Activated CD8-positive, alpha-beta memory T cell treated with anti-CD3 and anti-CD28 coated beads, Interleukin-2, amount 50 U/mL, for 1 hour (primary cell): ENCODE results near the gene COG5.
"Not testable (repeated sequence)": the region's sequence is repeated elsewhere in the genome, so short reads cannot be mapped to it uniquely, and the experiment has no call there.

Source experiments
- DNase-seq: peaks from one replicate; pipeline ENCODE4 v3.0.0-alpha.2; 2020; ENCODE audit errors: extremely low read depth

The COG5 gene

DNA sequence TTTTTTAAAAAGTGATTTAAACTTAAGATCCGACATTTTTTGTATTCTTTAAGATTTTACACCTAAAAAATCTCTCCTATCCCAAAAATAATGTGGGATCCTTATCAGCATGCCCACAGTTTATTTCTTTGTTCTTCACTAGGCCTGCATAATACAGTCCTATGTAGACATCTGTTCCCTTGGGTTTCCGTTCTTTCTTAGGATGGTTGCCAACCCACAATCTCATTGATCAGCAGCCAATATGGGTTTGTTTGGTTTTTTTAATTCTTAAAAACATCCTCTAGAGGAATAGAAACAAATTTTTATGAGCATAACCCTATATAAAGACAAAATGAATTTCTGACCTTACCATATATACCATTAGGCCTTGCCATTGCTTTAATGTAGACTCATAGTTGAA, 403.3 kb downstream of the COG5 start:
- DNase-seq: no peak

DNA sequence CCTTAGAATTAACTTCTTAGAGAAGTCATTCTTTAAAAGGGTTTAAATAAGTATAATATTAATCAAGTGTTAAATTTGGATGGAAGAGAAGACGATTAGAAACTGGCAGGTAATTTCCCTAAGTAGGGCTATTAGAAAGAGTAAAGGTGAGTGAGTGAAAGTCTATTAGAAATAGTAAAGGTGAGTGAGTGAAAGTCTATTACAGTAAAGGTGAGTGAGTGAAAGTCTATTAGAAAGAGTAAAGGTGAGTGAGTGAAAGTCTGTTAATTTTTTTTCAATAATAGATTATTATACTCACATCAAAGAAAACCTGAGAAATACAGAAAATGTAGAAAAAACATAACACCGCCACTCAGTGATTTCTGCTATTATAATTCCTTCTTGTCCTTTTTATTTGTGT, 405.7 kb downstream of the COG5 start:
- no peak for DNase-seq

DNA sequence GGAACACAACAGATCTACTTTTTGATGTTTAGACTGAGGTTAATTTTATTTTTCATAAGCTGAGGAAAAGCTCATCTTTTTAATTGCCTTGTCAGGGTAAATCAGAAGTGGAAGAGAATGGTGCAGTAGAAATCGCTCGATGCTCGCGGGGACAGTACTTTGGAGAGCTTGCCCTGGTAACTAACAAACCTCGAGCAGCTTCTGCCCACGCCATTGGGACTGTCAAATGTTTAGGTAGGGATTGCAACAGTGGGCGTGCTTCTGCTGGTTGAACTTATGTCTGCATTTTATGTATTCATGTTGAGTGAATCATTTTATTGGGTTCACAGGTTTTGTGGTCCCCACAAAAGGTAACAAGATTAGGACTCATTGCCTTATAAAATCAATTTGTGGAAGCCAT, 406.6 kb downstream of the COG5 start:
- DNase-seq: no peak

DNA sequence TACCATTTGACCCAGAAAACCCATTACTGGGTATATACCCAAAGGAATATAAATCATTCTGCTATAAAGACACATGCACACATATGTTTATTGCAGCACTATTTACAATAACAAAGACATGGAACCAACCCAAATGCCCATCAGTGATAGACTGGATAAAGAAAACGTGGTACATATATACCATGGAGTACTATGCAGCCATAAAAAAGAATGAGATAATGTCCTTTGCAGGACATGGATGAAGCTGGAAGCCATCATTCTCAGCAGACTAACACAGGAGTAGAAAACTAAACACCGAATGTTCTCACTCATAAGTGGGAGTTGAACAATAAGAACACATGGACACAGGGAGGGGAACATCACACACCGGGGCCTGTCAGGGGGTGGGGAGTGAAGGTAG, 408.0 kb downstream of the COG5 start:
- DNase-seq: not testable (repeated sequence)

DNA sequence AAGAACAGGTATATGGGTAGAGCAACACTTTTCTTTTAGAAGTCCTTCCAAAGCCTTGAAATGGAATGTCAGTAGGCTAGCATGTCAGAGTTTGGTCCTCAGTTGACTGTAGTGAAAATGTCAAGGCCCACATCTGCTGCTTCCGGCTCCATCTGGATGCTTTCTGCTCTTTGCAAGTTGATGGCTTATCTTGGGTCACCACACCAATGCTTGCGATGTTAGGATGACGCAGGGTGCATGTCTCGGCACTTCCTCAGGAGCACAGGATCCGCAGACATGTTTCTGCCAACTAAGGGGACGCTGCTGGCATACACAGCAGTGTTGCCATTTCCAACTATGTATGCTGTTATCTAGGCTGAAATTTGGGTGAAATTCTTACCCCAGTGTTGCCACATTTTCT, 408.9 kb downstream of the COG5 start:
- DNase-seq: no peak

DNA sequence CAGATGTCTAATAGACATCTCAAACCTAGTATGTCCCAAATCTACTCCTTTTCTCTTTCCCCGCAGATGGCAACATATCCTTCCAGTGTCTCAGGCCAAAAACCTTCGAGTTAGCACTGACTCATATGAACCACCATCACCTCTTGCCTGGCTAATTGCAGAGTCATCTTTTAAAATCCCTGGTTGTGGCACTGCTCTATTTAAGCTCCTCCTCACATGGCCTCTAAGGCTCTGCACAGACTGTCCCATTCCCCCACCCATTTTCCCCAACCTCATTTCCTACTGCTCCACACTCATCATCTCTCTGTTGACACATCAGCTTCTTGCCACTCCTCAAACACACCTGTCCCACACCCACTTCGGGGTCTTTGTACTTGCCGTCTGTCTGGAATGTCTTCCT, 411.7 kb downstream of the COG5 start:
- no peak for DNase-seq
